Endodermal cell (in vitro differentiated cells): Measurements from ENCODE around the gene GLRA2. TPM values are rescaled to one million over a fixed set of nuclear protein-coding genes. Genes with fewer than 3 reads are reported as not detected.

Experiments
- DNase-seq: peaks from one replicate; pipeline ENCODE4 v3.0.0-alpha.2; 2017
- H3K27ac ChIP-seq: 2 replicates; pipeline ENCODE4 v1.5.1; 2013; ENCODE audit warnings: mild to moderate bottlenecking, low read depth, low read length, moderate library complexity
- H3K27me3 ChIP-seq: 2 replicates; pipeline ENCODE4 v1.6.1; 2013; ENCODE audit warnings: mild to moderate bottlenecking, low read length, moderate library complexity; ENCODE audit not compliant: insufficient read depth, control insufficient read depth, poor library complexity, severe bottlenecking
- H3K36me3 ChIP-seq: 2 replicates; pipeline ENCODE4 v1.7.0; 2013; ENCODE audit warnings: mild to moderate bottlenecking, low read length, moderate library complexity; ENCODE audit not compliant: control insufficient read depth, insufficient read depth
- H3K4me1 ChIP-seq: one replicate; pipeline ENCODE4 v1.7.0; 2013; ENCODE audit warnings: low read length; ENCODE audit not compliant: control insufficient read depth, insufficient read depth
- H3K4me3 ChIP-seq: 2 replicates; pipeline ENCODE4 v1.5.1; 2013; ENCODE audit warnings: mild to moderate bottlenecking, low read length, moderate library complexity
- H3K9ac ChIP-seq: 2 replicates; pipeline ENCODE4 v1.6.1; 2013; ENCODE audit warnings: mild to moderate bottlenecking, low read length, moderate library complexity; ENCODE audit not compliant: poor library complexity, severe bottlenecking; ENCODE audit errors: extremely low read depth
- H3K9me3 ChIP-seq: 2 replicates; pipeline ENCODE4 v1.6.1; 2013; ENCODE audit warnings: mild to moderate bottlenecking, low read length, moderate library complexity; ENCODE audit not compliant: control insufficient read depth
- H3K27ac Mint-ChIP-seq: 2 replicates; pipeline ENCODE4 v1.8.0; 2020; ENCODE audit warnings: mixed read lengths
- H3K27me3 Mint-ChIP-seq: 2 replicates; pipeline ENCODE4 v1.8.0; 2021; ENCODE audit warnings: mild to moderate bottlenecking, mixed read lengths; ENCODE audit not compliant: insufficient read depth
- H3K36me3 Mint-ChIP-seq: 2 replicates; pipeline ENCODE4 v1.8.0; 2020; ENCODE audit warnings: low read depth, mixed read lengths
- H3K4me1 Mint-ChIP-seq: 2 replicates; pipeline ENCODE4 v1.8.0; 2020; ENCODE audit warnings: mixed read lengths
- H3K4me3 Mint-ChIP-seq: 2 replicates; pipeline ENCODE4 v1.8.0; 2020; ENCODE audit warnings: mild to moderate bottlenecking, moderate library complexity, mixed read lengths
- H3K9me3 Mint-ChIP-seq: 2 replicates; pipeline ENCODE4 v1.8.0; 2020; ENCODE audit warnings: mild to moderate bottlenecking, mixed read lengths
- WGBS, 2 experiments: methylation state at CpG; one replicate each; pipeline versions ENCODE4 v1.1.5 to v1.1.7; 2013; ENCODE audit warnings: missing lambda C conversion rate in 2 of 2, mixed read lengths in 1 of 2; ENCODE audit not compliant: insufficient coverage in 1 of 2, insufficient read length in 1 of 2; 5-methylcytosine and 5-hydroxymethylcytosine counted together
- total RNA-seq, 2 donors: library from RNA; stranded (reverse); fragmentation: NEBNext Ultra II Directional in 1 of 2; extraction: Animal tissue kit (Norgen Biotek cat#: 25700) in 1 of 2; gene quantifications; 2 replicates in 1 of 2; 3 replicates in 1 of 2; pipeline ENCODE4 v1.2.1, GENCODE V29; 2021
- TF ChIP-seq, protein P1 (sequence below): fragments of 200-600 bp; sonication (generic); conservative IDR thresholded peaks from 2 replicates; pipeline ENCODE4 v1.5.0; 2021; ENCODE audit warnings: antibody characterized with exemption, mild to moderate bottlenecking

Gene GLRA2
- total RNA-seq, 2 donors from 2014 or later, result not detected

DNA sequence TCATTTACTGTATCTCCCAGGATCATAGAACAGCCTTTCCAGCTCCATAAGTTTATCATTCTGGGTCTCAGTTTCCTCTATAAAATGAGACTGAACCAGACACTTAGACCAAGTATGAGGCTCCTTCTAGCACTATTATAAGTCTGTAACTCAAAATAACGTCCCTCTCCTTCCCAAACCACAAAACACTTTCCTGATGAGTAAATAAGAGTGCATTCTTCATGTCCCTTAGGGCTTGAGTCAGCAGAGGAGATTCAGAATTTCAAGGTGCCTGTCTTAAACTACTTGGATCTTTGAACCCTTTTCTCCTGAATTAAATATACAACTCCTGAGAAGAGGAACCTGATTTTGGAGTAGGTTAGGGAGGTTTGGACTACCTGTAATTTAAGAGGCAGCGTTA is 62.6 kb downstream of the GLRA2 start:
- Mint-ChIP-seq H3K9me3 (peaks cover 47% of the 10 kb centered on the region), H3K36me3 (no peaks in the 10 kb centered on the region), H3K4me3 (no peak overlapping the region), H3K27me3 (no peaks in the 10 kb centered on the region), H3K27ac (no peak overlapping the region), H3K4me1 (no peaks in the 10 kb centered on the region)
- no peak overlapping the region for H3K27ac ChIP-seq
- DNase-seq, result no peak
- H3K4me1 ChIP-seq, result no peaks in the 10 kb centered on the region
- H3K9ac ChIP-seq, result no peak overlapping the region
- H3K9me3 ChIP-seq, result no peaks in the 10 kb centered on the region
- no peaks in the 10 kb centered on the region for H3K36me3 ChIP-seq
- TF ChIP-seq, protein P1, sequence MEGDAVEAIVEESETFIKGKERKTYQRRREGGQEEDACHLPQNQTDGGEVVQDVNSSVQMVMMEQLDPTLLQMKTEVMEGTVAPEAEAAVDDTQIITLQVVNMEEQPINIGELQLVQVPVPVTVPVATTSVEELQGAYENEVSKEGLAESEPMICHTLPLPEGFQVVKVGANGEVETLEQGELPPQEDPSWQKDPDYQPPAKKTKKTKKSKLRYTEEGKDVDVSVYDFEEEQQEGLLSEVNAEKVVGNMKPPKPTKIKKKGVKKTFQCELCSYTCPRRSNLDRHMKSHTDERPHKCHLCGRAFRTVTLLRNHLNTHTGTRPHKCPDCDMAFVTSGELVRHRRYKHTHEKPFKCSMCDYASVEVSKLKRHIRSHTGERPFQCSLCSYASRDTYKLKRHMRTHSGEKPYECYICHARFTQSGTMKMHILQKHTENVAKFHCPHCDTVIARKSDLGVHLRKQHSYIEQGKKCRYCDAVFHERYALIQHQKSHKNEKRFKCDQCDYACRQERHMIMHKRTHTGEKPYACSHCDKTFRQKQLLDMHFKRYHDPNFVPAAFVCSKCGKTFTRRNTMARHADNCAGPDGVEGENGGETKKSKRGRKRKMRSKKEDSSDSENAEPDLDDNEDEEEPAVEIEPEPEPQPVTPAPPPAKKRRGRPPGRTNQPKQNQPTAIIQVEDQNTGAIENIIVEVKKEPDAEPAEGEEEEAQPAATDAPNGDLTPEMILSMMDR, result no peak
- H3K4me3 ChIP-seq, result no peak overlapping the region
- 92% methylated on average over 2 of the region's 2 CpGs; no CpG with 5 or more reads in 1 of the 2 experiments for WGBS, 2 experiments
- no peaks in the 10 kb centered on the region for H3K27me3 ChIP-seq

DNA sequence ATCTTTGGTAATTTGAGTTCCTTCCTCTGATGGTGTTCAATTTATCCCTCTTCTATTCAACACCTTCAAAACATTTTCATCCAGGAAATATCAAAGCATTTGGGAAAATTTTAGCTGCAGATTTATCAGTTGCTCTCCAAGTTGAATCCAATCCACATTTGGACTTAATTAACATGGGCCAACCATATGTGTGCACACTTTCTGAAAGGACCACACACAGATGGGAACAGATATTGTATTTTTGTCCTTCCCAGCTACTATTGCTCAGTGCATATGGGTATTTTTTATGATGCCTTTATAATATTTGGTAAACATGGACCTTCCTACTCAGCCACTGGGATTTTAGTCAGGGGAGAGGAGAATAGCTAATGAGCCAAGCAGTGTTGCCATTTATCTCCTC is 65.2 kb downstream of the GLRA2 start:
- no peak for DNase-seq
- no peaks in the 10 kb centered on the region for H3K27me3 ChIP-seq
- peaks cover 39% of the 10 kb centered on the region for H3K9me3 Mint-ChIP-seq

DNA sequence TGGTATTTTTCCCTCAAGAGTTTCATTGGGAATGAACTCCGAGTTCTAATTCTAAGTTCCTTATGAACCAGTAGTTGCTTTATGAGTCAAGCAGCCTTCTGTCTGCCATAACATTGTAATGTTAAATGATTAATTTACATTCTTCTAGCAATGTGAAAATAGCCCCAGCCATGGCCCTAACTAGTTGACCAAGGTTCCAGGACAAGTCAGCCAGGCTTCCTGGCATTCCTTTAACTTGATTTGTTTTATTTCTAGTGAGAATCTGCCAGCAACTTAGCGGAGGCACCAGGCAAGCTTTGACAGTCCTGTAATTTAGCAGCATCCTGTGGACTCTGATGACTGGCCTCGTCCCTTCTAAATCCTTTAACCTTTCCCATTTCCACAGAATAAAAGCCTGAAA is 69.0 kb downstream of the GLRA2 start:
- DNase-seq, result no peak
- H3K4me3 ChIP-seq, result no peak overlapping the region
- no peaks in the 10 kb centered on the region for H3K27me3 ChIP-seq
- H3K9me3 ChIP-seq, result no peaks in the 10 kb centered on the region
- no peak overlapping the region for H3K9ac ChIP-seq
- WGBS, 2 experiments, result 66% methylated on average over 2 of the region's 3 CpGs; no CpG with 5 or more reads in 1 of the 2 experiments
- H3K27ac Mint-ChIP-seq, result no peak overlapping the region
- peaks cover 47% of the 10 kb centered on the region for H3K9me3 Mint-ChIP-seq
- TF ChIP-seq, protein P1, result no peak
- no peak overlapping the region for H3K27ac ChIP-seq
- H3K4me1 Mint-ChIP-seq, result peaks cover 9% of the 10 kb centered on the region
- no peak overlapping the region for H3K4me3 Mint-ChIP-seq
- H3K36me3 Mint-ChIP-seq, result no peaks in the 10 kb centered on the region
- no peaks in the 10 kb centered on the region for H3K4me1 ChIP-seq
- H3K27me3 Mint-ChIP-seq, result no peaks in the 10 kb centered on the region
- H3K36me3 ChIP-seq, result no peaks in the 10 kb centered on the region

More for the DNA sequence above, 65.2 kb downstream of the GLRA2 start:
- Mint-ChIP-seq H3K27me3 (no peaks in the 10 kb centered on the region), H3K4me1 (peaks cover 3% of the 10 kb centered on the region), H3K36me3 (no peaks in the 10 kb centered on the region), H3K4me3 (no peak overlapping the region), H3K27ac (no peak overlapping the region)
- H3K4me1 ChIP-seq, result no peaks in the 10 kb centered on the region
- no peak overlapping the region for H3K9ac ChIP-seq
- H3K9me3 ChIP-seq, result no peaks in the 10 kb centered on the region
- no peaks in the 10 kb centered on the region for H3K36me3 ChIP-seq
- TF ChIP-seq, protein P1, result no peak
- no peak overlapping the region for H3K4me3 ChIP-seq
- no peak overlapping the region for H3K27ac ChIP-seq
